Hair follicle dermal papilla cell (primary cell): ENCODE results near the gene MGAT2. TPM values are rescaled to one million over a fixed set of nuclear protein-coding genes. Genes with fewer than 3 reads are reported as not detected.

Source experiments
- small RNA-seq: library from RNA; depleted of rRNA; stranded (forward); fragments of <200 nt; gene quantifications from one replicate; pipeline ENCODE3, GENCODE V24; 2012
- total RNA-seq: library from RNA; depleted of rRNA; stranded (reverse); fragments of >200 nt; gene quantifications from 2 replicates; pipeline ENCODE4 v1.2.3, GENCODE V29; 2012

Gene MGAT2
- total RNA-seq, result 79.5 and 81.0 TPM in 2 replicates

DNA sequence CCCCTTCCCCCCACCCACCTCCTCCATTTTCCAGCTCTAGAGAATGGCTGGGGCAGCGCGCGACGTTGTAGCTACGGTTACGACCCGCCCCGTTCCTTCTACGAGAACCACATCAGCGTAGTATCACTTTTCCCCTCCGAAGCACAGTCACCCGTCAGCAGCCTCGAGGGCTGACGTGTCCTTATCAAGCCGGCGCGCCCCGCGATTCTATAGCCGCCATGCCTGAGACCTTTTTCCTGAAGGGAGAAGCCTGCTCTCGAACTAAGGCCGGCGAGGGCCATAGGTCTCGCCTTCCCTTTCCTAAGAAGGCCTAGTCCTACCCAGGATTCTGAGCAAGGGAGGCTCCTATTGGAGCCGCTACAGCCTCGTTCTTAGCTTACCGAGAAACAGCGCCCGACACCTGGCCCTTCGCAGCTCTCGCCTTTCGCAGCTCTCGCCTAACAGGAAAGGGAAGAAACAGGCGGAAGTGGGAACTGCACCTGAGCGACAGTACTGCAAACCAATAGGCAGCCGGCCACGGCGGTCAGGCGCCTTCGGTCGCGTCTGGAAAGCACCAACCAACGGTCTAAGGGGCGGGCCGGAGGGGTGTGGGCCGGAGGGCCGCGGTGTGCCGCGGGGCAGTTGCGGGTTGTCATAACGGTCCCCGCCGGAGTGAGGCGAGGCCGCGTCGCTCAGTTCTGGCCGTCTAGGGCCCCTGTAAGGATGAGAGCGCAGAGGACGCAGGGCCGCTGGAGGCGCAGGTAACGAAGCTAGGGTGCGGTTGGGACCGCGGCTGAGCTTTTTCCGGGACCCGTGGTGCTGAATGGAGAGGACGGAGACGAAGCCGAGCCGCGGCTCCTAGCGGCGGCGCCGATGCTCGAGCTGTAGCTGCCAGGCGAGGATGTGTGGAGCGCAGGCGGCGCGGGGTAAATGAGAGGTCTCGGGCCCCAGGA lies at the start of gene MGAT2, which contains the start of gene RPL36AL:
TSS of gene MGAT2 (plus strand) at position 618 of the 932 bp plus-strand sequence. CDS start 470 bp downstream, outside the sequence.
TSS of gene RPL36AL (minus strand) at position 445 of the 932 bp plus-strand sequence. CDS start 1,522 bp downstream, outside the sequence.

DNA sequence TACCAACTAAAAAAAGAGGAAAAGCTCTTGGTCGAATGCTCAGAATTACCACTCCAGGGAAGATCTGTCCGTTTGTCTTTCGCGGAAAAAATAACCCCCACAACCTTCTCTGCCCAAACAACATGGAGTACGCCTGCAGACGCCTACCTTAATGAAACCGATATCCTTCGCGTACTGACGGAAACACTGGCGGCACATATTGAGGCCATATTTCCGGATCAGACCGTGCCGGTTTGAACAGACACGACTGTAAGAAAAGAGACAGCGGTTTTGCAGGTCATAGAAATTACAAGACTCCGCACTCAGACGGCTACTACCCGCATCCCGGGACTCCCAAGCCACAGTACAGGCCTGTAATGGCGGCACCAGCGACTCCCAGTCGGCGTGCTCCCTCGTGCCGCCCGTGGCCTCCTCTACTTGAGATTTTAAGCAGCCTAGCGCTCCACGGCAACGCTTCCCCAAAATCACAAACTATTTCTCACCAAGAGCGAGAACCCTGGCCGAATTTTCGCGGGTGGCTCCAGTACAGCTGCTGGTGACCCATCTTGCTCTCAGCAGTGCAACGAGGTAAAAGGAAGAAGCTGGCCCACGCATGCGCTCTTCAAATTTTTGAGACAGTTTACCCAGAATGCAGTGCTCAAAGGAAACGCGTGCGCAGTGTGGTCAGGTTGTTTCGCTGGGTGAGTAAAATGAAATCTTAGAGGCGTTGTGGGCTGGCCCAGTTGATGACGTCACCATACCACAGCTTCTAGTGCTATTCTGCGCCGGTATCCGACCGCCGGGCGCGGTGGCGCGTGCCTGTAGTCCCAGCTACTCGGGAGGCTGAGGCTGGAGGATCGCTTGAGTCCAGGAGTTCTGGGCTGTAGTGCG lies 34.6 kb upstream of the MGAT2 start, which contains the start of gene RPS29:
TSS of gene RPS29 (minus strand) at position 578 of the 870 bp plus-strand sequence. CDS start at position 544, 34 bp downstream.

DNA sequence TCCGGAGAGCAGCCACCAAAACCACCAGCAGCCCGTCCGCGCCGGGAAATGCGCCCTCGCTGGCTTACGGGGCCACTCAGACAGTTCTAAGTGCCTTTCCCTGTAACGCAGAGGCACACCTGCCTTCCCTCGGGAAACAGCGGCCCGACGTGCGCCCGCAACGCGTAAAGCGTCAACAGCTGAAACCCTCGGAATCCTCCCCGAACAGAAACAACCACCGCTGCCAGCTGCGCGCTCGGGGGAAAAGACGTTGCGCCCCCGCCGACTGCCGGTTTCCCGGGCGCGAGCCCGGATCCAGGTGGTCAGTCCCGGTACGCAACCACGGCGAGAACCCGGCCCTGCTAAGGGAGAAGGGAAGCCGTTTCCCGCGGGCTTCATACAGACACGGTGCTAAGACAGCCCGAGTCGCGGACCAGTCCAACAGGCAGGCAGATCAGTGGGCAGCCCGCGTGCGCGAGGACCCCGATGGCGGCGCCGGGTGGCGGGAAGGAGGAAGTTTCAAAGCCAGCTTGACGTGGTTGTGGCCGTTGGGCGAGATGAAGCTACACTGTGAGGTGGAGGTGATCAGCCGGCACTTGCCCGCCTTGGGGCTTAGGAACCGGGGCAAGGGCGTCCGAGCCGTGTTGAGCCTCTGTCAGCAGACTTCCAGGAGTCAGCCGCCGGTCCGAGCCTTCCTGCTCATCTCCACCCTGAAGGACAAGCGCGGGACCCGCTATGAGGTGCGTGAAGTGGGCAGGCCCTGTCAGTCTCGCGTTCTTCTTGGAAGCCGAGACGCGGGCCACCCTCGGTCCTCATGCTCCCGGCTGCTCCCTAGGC lies 21.9 kb upstream of the MGAT2 start, which contains the start of gene LRR1:
TSS of gene LRR1 (plus strand) at position 456 of the 816 bp plus-strand sequence. CDS start at position 537, 81 bp downstream.

DNA sequence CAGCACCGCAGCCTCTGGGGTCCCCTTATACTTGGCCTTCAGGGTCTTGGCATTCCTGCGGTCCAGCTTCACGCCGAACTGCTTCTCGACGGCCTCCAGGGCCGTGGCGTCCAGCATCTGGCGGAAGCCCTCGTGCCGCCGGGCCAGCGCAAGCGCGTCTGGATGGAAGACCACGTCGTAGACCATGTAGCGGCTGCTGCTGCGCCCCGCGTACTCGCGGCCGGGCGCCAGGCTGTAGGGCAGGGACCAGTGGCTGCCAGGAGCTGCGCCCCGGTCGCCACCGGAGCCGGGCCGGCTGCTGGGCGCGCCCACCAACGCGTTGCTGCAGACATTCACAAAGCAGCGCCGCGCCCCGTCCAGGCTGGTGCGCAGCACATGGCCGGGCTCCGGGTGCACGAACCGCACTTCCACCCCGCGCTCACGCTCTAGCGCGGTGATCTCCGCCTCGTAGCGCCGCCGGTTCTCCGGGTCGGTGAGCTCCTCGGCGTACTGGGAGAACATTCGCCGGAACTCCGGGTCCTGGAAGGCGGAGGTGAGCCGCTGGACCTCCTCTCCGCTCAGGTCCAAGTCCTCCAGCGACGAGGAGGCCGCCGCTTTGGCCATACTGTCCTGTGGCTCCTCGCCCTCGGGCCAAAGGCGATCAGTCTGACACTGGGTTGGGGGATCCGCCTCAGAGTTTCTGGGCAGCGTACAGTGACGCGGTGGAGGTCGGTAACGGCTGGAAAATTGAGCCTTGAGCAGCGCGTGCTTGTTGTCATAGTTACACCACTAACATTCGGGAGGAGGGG lies 14.1 kb downstream of the MGAT2 start, which contains the start of gene DNAAF2:
TSS of gene DNAAF2 (minus strand) at position 698 of the 788 bp plus-strand sequence. CDS start at position 603, 95 bp downstream.

Small RNA genes within 50 kb of the gene (small RNA-seq; reads per million reads assigned to genes)
- gene AL139099.3 (not detected), gene AL139099.4 (not detected), gene RF00019 (not detected)

Other genes starting within 250 kb of the MGAT2 start
- gene RPS29, start 34.4 kb upstream of the MGAT2 start, total RNA-seq, result 977 and 987 TPM in 2 replicates
- gene LRR1, start 21.9 kb upstream of the MGAT2 start, total RNA-seq, result 7.0 and 9.1 TPM in 2 replicates
- gene RPL36AL, start 173 bp upstream of the MGAT2 start, total RNA-seq, result 72.2 and 95.4 TPM in 2 replicates
- gene DNAAF2, start 14.4 kb downstream of the MGAT2 start, total RNA-seq, result 7.4 and 7.6 TPM in 2 replicates
- 2.7 and 4.7 TPM in 2 replicates for gene POLE2, start 67.4 kb downstream of the MGAT2 start, total RNA-seq
- gene KLHDC1, start 72.3 kb downstream of the MGAT2 start, total RNA-seq, result 3.2 and 5.7 TPM in 2 replicates
- 78.3 and 79.5 TPM in 2 replicates for gene KLHDC2, start 147.4 kb downstream of the MGAT2 start, total RNA-seq
- gene NEMF, start 232.0 kb downstream of the MGAT2 start, total RNA-seq, result 50.4 and 57.9 TPM in 2 replicates